ENCODE data around the gene SUFU. TPM values are rescaled to one million over a fixed set of nuclear protein-coding genes. Genes with fewer than 3 reads are reported as not detected.
"Not testable (repeated sequence)": the region's sequence is repeated elsewhere in the genome, so short reads cannot be mapped to it uniquely, and the experiment has no call there.

Gene SUFU
- 7.6 TPM for total RNA-seq
- long read RNA-seq, full-length matches to known transcripts = 1 of 12 reads
- long read RNA-seq, partial matches to known transcripts = 0 of 12 reads
- long read RNA-seq, other reads (novel, unspliced or antisense) = 11 of 12 reads

DNA sequence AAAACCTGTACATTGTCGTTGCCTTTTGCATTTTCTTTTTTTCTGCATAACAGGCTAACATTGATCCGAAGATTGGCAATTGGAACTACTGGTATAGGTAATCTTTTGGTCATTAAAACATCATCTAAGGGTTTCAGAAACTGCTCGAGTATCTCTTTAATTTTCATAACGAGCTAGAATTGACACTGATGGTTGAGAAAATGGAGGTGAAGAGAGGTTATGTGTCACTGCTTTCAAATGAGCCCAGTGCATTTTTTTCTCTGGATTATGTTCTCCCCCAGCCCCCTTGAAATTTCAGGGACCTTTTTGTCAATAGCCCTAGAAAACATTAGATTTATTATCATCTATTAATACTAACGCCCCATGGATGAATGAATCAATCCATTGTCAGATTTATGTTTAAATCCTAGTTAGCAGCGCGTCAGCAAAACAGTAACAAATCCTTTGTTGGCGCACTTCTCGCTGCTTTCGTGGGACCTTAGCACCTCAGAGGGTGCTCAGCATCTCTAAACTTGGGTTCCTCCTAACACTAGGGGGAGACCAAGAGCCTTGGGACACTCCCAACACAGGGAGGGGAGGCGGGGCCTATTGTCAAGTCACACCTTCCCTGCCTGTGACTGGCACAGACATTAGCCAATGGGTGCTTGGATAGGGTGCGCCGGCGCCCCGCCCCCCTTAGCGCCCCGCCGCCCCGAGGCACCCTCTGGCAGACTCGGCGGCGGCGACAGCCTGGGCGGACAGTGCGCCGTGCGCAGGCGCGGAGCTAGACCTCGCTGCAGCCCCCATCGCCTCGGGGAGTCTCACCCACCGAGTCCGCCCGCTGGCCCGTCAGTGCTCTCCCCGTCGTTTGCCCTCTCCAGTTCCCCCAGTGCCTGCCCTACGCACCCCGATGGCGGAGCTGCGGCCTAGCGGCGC, at the start of gene SUFU:
TSS of gene SUFU (plus strand) at position 709 of the 915 bp plus-strand sequence. CDS start at position 890, 181 bp downstream.
- DNase-seq (peak; percentile 97), ATAC-seq (ENCODE audit: poor library complexity) (peak; percentile 84)
- intact Hi-C loops (cut with DNase I) = loop anchor here (2.0 kb wide), 1 partner anchor 139 kb away; no protein-coding TSS in a partner anchor

DNA sequence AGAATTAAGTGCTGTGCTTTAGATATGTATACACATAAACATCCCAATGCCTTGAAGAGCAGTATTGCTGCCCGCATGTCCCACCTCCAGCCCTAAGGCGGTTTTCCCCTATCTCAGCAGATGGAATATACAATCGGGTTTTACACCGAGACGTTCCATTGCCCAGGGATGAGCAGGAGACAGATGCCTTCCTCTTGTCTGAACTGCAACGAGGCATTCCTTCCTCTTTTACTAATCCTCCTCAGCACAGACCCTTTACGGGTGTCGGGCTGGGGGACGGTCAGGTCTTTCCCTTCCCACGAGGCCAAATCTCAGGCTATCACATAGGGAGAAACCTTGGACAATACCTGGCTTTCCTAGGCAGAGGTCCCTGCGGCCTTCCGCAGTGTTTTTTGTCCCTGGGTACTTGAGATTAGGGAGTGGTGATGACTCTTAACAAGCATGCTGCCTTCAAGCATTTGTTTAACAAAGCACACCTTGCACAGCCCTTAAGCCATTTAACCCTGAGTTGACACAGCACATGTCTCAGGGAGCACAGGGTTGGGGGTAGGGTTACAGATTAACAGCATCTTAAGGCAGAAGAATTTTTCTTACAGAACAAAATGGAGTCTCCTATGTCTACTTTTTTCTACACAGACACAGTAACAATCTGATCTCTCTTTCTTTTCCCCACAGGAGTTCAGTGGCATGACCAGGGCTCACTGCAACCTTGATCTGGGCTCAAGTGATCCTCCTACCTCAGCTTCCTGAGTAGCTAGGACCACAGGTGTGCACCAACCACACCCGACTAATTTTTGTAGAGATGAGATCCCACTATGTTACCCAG, 48.9 kb upstream of the SUFU start:
- ATAC-seq (ENCODE audit: poor library complexity); intact Hi-C loops (cut with DNase I); DNase-seq: not testable (repeated sequence)

DNA sequence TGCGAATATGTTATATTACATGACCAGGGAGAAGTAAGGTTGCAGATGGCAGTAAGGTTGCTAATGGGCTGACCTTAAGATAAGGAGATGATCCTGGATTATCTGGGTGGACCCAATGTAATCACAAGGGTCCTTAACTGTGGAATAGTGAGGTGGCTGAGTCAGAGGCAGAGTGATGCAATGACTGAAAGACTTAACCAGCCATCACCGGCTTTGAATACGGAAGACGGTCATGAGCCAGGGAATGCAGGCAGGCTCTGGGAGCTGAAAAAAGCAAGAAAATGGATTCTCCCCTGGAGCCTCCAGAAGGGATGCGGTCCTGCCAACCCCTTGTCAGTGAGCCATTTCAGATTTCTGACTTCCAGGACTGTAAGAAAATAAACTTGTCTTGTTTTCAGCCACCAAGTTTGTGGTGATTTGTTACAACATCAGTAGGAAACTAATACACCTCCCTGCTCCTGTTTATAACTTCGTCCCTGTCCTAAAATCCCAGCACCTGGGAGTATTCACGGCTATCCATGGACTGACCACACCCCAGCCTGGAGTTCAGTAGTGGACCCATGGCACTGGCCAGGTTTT, 47.8 kb upstream of the SUFU start:
- ATAC-seq (ENCODE audit: poor library complexity) (no peak), DNase-seq (no peak)
- intact Hi-C loops (cut with DNase I) = no loop called here

DNA sequence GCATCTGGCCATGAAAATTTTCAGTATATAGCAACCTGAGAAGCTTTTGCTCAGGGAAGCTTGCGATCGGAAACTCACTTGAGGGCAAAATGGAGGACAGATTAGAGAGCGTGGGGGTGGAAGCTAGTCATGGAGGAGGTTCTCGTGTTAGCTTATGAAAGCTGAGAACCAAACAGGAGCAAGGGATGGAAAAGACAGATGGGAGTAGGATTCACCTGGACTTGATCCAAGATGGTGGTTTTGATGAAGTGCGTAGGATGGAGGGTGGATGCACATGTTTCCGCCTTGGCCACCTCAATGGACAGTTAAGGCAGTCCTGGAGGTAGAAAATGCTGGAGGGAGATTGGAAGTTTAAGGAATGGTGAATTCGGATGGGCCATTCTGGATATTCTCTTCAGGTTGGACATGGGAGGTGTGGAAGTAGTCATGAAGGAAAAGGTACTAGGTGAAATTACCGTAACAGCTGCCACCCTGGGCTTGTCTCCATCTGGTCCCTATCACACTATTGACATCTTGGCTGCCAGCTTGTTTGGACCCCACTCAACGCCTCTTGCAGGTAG, 46.1 kb upstream of the SUFU start:
- intact Hi-C loops (cut with DNase I) = no loop called here
- ATAC-seq (ENCODE audit: poor library complexity) = no peak
- DNase-seq = no peak

DNA sequence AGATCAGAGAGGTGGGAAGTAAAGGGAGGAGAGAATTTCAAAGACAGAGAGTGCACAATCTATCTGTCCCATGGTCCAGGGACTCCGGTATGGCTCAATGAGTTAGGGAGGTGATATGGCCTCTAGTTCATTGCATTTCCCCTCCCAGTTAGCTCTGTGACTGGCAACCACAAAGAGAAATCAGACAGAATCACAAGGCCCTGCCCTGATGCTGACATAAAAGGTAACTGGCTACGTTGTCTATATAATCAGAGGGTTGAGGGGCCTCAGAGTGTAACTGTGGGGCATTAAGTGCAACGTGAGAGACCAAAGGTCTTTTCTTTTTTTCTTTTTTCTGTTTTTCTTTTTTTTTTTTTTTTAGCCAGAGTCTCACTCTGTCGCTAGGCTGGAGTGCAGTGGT, 45.1 kb upstream of the SUFU start:
- DNase-seq (no peak), ATAC-seq (ENCODE audit: poor library complexity) (no peak)
- intact Hi-C loops (cut with DNase I) = no loop called here

DNA sequence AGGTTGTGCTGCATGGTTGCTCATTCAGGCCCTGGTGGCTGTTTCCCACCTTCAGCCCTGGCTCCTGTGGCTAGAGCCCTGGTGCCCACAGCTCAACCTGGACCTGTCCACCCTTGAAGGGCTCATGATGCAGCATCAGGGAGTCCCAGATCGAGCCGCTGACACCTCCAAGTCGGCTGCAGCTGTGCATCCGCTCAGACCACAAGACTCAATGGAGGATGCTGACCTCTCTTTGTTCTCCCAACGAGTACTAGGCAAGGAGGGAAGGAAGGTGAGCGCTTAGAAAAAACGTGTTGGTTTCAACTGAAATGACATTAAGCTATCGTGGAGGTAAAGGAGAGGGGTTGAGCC, 43.0 kb upstream of the SUFU start:
- ATAC-seq (ENCODE audit: poor library complexity) (peak; percentile 19), DNase-seq (no peak)
- intact Hi-C loops (cut with DNase I) = no loop called here

DNA sequence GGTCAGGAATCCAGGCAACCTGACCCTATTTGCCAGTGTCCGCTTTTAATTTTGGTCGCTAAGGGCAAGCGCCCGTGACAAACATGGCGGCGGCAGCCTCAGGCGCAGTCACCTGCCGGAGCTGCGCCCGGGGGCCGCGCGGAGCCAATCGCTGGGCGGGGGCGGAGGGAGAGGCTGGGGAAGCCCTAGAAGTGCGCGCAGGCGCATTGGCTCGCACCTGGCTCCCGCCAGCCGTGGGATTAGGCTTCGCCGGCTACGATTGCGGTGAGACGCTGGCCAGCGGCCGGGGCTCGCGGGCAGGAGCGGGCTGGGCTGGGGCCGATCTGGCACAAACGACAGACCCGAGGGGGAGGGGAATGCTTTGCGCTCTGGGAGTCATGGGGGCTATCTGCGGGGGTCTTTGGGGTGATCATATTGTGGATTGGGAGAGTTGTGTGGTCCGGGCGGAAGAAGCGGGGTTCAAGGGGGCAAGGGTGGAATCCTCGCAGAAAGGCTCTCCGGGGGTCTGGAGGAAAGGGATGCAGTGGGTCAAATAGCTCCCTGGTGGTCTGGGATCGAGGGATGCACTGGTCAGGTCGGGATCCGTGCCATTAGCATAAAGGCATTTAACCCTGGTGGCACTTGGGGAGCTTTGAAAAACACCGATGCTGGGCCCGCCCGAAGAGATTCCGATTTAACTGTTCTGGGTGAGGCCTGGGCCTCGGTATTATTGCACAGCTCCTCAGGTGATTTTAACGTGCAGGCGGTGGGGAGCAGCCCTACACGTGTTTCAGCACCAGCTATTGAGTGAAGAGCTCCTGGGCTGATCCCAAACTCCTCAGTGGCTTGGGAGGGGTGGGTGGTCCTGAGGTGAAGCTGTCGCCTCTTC, 42.4 kb upstream of the SUFU start:
- intact Hi-C loops (cut with DNase I) = no loop called here
- ATAC-seq (ENCODE audit: poor library complexity) (peak; percentile 99), DNase-seq (peak; percentile 96)

DNA sequence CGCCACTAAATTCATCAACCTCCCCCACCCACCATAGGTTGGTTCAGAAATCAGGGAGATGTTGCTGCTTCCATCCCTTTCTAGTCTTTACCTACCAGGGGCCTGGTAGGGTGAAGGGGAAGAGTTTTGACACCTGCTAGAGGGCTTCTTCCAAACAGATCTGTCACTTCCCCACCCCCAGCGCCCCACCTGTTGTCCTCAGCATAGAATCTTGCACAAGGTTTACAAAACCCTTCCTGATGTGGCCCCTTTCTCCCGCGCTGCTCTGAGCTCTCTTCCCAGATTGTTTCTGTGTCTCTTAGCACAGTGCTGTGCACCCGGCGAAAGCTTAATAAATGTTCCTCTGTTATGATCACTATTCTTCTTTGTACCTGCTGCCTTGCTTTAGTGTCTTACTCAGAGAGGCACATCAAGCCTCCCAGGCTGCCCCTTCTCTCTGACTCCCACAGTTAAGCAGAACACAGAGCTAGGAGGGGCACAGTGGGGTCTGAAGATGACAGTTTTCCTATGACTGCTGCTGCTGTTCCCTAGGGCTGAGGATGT, 41.2 kb upstream of the SUFU start:
- intact Hi-C loops (cut with DNase I) = no loop called here
- DNase-seq = no peak
- no peak for ATAC-seq (ENCODE audit: poor library complexity)

DNA sequence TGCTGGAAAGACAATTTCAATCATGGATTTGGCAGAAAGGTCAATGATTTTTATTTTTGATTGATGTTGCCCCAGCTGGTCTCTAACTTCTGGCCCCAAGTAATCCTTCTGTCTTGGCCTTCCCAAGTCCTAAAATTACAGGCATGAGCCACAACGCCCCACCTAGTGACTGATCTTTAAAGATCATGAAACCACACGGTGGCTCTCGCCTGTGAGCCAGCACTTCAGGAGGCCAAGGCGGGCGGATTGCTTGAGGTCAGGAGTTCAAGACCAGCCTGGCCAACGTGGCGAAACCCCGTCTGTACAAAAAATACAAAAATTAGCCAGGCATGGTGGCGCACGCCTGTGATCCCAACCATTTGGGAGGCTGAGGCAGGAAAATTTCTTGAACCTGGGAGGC, 39.8 kb upstream of the SUFU start:
- DNase-seq (no peak), ATAC-seq (ENCODE audit: poor library complexity) (no peak)
- intact Hi-C loops (cut with DNase I) = no loop called here

DNA sequence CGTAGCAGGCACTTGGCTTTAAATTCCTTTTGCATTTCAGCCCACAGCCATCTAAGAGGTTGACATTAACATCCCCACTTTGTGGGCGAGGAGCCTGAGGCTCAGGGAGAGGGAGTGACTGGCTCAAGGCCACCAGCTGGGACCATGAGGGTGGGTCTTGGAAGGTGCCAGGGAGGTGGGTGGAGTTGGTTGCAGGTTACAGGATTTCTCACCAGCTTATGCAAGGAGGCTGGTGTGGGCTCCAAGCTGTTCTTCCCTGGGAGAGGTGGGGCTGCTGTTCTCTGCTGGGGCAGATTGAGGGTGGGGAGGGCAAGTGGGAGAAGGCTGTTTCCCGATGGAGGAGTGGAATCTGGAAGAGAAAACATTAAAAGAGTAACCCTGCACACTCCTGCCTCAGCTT, 38.3 kb upstream of the SUFU start:
- ATAC-seq (ENCODE audit: poor library complexity) = no peak
- intact Hi-C loops (cut with DNase I) = no loop called here
- DNase-seq = no peak

DNA sequence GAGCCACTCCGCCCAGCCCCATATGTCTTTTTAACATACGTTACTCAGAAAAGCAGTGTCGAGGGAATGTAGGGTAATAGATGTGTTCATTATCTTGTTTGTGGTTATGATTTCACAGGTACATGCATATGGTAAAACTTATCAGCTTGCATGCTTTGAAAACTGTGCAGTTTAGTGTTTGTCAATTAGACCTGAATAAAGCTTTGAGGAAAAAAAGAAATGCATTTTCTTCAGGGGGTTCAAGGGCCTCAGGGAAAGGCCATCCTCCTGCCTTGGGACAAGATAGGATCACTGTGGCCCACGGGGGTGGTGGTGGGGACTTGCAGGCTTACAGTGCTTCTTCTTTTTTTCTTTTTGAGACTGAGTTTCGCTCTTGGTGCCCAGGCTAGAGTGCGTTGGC, 36.5 kb upstream of the SUFU start:
- ATAC-seq (ENCODE audit: poor library complexity) (no peak), DNase-seq (no peak)
- intact Hi-C loops (cut with DNase I) = no loop called here

DNA sequence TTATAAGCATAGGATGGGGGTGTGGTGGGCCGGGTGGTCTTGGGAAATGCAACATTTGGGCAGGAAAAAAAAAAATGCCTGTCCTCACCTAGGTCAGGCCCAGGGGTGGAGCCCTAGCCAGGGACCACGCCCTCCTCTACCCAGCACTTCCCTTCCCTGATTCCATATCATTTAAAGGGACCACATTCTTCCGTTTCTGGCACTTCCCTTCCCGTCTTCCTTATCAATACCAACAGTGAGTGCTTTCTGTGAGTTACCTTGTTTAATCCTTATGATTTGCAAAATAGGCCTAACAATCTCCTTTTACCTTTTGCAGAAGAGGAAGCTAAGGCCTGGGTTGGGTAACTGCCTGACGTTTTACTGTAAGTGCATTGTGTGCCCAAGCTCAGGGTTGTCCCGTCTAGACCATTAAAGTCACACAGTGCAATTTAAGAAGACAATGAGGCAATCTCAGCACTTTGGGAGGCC, 35.8 kb upstream of the SUFU start:
- ATAC-seq (ENCODE audit: poor library complexity) (peak; percentile 19), DNase-seq (no peak)
- intact Hi-C loops (cut with DNase I) = no loop called here

DNA sequence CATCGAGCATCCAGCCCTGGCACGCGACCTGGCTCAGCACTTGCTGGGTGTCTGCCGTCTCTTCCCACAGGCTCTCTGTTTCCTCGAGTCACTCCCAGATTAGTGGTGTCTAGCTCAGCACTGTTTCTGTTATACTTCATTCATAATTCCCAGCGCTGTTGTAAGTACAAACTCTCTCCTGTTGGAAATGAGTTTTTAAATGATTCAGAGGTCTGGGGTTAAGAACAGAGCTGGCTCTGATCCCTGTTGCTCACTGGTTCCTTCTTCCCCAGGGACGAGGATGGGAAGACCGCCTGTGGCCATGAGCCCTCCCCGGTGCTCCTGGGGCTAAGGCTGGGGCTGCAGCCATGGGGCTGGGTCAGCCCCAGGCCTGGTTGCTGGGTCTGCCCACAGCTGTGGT, 35.1 kb upstream of the SUFU start:
- DNase-seq (no peak), ATAC-seq (ENCODE audit: poor library complexity) (peak; percentile 51)

DNA sequence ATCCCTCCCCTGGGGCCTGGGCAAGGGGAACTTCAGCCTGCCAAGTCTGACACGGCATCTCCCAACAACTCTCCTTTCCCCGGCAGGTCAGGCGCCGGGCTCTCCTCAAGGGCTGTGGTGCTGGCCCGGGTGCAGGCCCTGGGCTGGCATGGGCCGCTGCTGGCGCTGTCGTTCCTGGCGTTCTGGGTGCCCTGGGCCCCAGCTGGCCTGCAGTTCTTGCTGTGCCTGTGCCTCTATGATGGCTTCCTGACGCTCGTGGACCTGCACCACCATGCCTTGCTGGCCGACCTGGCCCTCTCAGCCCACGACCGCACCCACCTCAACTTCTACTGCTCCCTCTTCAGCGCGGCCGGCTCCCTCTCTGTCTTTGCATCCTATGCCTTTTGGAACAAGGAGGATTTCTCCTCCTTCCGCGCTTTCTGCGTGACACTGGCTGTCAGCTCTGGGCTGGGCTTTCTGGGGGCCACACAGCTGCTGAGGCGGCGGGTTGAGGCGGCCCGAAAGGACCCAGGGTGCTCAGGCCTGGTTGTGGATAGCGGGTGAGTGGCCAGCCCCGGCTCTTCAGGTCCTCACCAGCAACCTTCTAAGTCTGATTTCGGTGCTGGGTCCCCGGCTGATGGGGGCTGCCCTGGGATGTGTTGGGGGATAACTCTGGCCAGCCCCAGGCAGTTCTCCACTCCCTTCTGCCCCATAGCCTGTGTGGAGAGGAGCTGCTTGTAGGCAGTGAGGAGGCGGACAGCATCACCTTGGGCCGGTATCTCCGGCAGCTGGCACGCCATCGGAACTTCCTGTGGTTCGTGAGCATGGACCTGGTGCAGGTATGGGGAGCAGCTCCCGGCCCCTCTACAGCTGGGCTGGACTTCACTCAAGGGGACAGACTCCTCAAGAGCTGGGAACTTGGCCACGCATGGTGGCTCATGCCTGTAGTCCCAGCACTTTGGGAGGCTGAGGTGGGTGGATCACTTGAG, 32.9 kb upstream of the SUFU start:
- intact Hi-C loops (cut with DNase I) = loop anchor here (10.0 kb wide), 1 partner anchor 76 kb away; the partner anchor contains the start of gene NFKB2
- ATAC-seq (ENCODE audit: poor library complexity) = no peak
- no peak for DNase-seq

More for the DNA sequence above, 35.1 kb upstream of the SUFU start:
- intact Hi-C loops (cut with DNase I) = no loop called here

DNA sequence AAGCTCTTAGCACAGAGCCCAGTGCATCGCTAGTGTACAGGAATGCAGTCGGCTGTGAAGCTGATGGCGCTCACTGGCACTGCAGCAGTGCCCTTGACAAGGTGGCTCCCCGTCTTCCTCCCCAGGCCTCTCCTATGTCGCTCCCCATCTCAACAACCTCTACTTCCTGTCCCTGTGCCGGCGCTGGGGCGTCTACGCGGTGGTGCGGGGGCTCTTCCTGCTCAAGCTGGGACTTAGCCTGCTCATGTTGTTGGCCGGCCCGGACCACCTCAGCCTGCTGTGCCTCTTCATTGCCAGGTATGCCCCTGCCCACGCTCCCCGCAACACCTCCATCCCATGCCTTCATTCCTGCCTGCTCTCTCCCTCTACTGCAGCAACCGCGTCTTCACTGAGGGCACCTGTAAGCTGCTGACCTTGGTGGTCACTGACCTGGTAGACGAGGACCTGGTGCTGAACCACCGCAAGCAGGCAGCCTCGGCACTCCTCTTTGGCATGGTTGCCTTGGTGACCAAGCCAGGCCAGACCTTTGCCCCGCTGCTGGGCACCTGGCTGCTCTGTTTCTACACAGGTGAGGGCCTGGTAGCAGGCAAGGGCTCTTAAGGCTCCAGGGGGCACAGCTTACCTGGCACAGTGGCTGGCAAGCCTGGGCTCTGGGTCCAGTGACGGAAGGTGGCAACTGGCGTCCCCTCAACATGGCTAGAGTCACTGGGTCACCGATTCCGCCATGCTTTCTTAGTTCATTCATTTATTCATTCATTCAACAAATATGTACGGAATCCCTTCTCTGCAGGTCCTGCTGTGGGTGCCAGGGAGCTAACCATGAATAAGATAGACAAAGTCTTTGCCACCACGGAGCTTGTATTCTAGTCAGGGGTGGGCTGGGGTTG, 30.1 kb upstream of the SUFU start:
- no peak for ATAC-seq (ENCODE audit: poor library complexity)
- no peak for DNase-seq

More for the DNA sequence above, 30.1 kb upstream of the SUFU start:
- intact Hi-C loops (cut with DNase I) = loop anchor here (10.0 kb wide), 1 partner anchor 79 kb away; the partner anchor contains the start of gene NFKB2

Data from Right ventricle myocardium superior (tissue), 1 donor.